Muscle layer of duodenum (tissue), 2 donors: ENCODE measurements around the gene PALB2.
"Not testable (repeated sequence)": the region's sequence is repeated elsewhere in the genome, so short reads cannot be mapped to it uniquely, and the experiment has no call there.

Source experiments
- H3K27ac ChIP-seq: one replicate; pipeline ENCODE4 v1.7.0; 2013; ENCODE audit warnings: mild to moderate bottlenecking, low read length
- H3K27me3 ChIP-seq: one replicate; pipeline ENCODE4 v1.7.0; 2013; ENCODE audit warnings: low read depth, mild to moderate bottlenecking, control low read depth, low read length
- H3K36me3 ChIP-seq, 2 donors: one replicate each; pipeline ENCODE4 v1.7.0; 2013; ENCODE audit warnings: low read length in 2 of 2, control low read depth in 1 of 2, mild to moderate bottlenecking in 1 of 2; ENCODE audit not compliant: insufficient read depth in 2 of 2, control insufficient read depth in 1 of 2
- H3K4me1 ChIP-seq, 2 donors: one replicate each; pipeline ENCODE4 v1.7.0; 2013; ENCODE audit warnings: low read length in 2 of 2, mild to moderate bottlenecking in 2 of 2, control low read depth in 1 of 2, moderate library complexity in 1 of 2; ENCODE audit not compliant: insufficient read depth in 2 of 2, control insufficient read depth in 1 of 2
- H3K4me3 ChIP-seq, 2 donors: one replicate each; pipeline ENCODE4 v1.7.0; 2013; ENCODE audit warnings: low read length in 2 of 2, low read depth in 1 of 2, mild to moderate bottlenecking in 1 of 2
- H3K9me3 ChIP-seq, 2 donors: one replicate each; pipeline ENCODE4 v1.7.0; 2013; ENCODE audit warnings: low read length in 2 of 2, control low read depth in 1 of 2, mild to moderate bottlenecking in 1 of 2; ENCODE audit not compliant: control insufficient read depth in 1 of 2
- donor health status: healthy.

The PALB2 gene

DNA sequence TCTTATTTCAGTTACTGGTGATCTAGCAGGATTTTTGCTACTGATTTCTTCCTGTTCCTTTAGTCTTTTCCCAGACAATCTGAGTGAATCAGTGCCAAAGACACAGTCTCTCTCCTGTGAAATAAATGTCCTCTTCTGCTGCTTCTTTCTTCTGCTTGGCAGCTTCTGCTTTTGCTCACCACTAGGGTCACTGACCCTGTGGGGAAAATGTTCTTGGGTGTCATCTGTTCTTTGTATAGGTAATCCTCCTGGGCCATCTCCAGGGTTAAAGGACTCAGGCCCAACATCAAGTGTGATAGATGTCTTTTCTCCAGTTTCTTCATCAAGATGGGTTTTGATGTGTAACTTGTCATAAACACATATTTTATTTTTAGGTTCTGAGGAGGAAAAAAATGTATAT lies 5.2 kb downstream of the PALB2 start:
- Histone ChIP-seq H3K27ac (no peak overlapping the region), H3K9me3 (no peaks in the 10 kb centered on the region), H3K27me3 (no peaks in the 10 kb centered on the region), H3K36me3 (peaks cover 23% of the 10 kb centered on the region in 2 donors), H3K4me3 (no peak overlapping the region), H3K4me1 (peaks cover 0 to 10% of the 10 kb centered on the region in 2 donors)

DNA sequence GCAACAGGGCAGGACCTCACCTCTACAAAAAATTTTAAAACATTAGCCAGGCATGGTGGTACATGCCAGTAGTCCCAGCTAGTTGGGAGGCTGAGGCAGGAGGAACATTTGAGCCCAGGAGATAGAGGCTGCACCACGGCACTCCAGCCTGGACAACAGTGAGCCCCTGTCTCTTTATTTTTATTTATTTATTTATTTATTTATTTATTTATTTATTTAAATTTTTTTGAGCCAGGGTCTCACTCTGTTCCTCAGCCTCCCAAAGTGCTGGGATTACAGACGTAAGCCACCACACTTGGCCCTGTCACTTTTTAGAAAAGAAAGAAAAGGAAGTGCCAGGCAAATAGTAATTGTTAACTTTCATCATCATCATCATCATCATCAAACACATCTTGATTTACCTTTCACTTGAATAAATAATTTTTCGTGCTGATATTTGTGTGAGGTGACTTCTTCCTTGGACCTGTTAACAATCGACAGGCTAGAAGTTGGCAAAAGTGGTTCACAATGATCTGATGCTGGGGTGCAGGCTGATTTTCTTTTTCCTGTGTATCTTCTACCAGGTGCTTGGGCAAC lies 6.6 kb downstream of the PALB2 start:
- H3K27me3 ChIP-seq, result no peaks in the 10 kb centered on the region
- no peak overlapping the region for H3K27ac ChIP-seq
- peaks cover 0 to under 1% of the 10 kb centered on the region in 2 donors for H3K4me1 ChIP-seq
- no peaks in the 10 kb centered on the region for H3K9me3 ChIP-seq
- no peak overlapping the region for H3K4me3 ChIP-seq
- H3K36me3 ChIP-seq, result peaks cover 31 to 33% of the 10 kb centered on the region in 2 donors

DNA sequence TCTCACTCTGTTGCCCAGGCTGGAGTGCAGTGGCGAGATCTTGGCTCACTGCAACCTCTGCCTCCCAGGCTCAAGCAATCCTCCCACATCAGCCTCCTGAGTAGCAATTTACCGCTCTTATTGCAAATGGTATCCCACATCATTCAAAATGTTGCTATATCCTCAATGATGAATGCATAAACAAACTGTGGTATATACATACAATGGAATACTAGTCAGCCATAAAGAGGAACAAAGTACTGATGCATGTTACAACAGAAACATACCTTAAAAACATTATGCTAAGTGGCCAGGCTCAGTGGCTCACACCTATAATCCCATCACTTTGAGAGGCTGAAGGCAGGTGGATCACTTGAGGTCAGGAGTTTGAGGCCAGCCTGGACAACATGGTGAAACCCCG lies 9.2 kb downstream of the PALB2 start:
- not testable (repeated sequence) for H3K4me3 ChIP-seq, H3K4me1 ChIP-seq, H3K9me3 ChIP-seq, H3K27me3 ChIP-seq, H3K27ac ChIP-seq
- H3K36me3 ChIP-seq, result peaks cover 38 to 53% of the 10 kb centered on the region in 2 donors

DNA sequence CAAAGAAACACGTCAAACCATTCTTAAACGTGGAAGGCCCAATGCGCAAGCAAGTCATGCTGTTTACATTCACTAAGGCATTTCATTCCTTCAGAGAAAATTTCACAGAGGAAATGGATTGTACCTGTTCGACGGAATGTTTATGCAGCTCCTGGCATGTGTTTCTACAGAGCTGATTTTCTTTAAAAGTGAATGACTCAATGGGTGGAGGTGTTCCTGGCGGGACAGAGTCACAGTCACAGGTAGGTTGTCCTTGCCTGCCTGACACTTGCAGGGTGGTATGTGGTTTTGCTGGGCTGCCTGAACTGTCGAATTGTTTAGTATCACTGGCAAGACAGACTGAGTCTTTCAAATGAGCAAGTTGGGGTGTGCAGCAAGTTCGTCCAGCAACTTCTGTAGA lies 11.6 kb downstream of the PALB2 start:
- H3K27ac ChIP-seq, result no peak overlapping the region
- no peaks in the 10 kb centered on the region for H3K27me3 ChIP-seq
- H3K4me3 ChIP-seq, result no peak overlapping the region
- H3K9me3 ChIP-seq, result no peaks in the 10 kb centered on the region
- peaks cover 30 to 57% of the 10 kb centered on the region in 2 donors for H3K36me3 ChIP-seq
- no peaks in the 10 kb centered on the region for H3K4me1 ChIP-seq

DNA sequence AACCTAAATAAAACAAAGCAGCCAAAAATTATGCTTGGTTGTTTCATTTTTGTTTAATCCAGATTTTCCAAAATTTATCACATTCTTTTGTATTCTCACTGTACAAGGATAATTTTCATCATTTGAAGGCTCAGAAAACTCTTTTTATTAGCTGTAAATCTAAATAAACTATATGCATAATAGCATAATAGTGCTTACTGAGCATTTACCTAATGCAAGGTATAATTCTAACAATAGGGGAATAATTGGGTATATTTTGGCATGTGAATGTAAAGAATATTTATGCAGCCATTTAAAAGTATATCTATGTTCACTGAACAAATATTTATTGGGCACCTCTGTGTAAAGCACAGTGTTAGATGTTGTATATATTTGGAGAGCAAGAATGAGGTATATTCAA lies 17.0 kb downstream of the PALB2 start:
- no peaks in the 10 kb centered on the region for H3K27me3 ChIP-seq
- no peak overlapping the region for H3K4me3 ChIP-seq
- H3K36me3 ChIP-seq, result peaks cover 40 to 76% of the 10 kb centered on the region in 2 donors
- H3K4me1 ChIP-seq, result no peaks in the 10 kb centered on the region
- H3K27ac ChIP-seq, result no peak overlapping the region
- no peaks in the 10 kb centered on the region for H3K9me3 ChIP-seq

DNA sequence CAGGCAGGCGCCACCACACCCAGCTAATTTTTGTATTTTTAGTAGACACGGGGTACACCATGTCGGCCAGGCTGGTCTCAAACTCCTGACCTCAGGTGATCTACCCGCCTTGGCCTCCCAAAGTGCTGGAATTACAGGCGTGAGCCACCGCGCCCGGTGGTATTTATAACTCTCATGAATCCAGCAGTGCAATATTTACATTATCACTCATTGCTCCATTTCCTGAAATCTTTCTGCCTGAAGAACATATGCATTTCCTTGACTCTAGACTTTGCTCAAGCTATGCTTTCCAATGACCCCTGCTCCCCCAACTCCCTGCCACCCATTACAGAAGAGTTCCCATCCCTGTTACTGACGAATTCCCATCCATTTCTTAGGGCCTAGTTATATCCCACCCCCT lies 25.3 kb downstream of the PALB2 start:
- H3K4me3 ChIP-seq, result no peak overlapping the region
- H3K9me3 ChIP-seq, result no peaks in the 10 kb centered on the region
- H3K36me3 ChIP-seq, result peaks cover 21 to 62% of the 10 kb centered on the region in 2 donors
- no peaks in the 10 kb centered on the region for H3K27me3 ChIP-seq
- no peaks in the 10 kb centered on the region for H3K4me1 ChIP-seq
- H3K27ac ChIP-seq, result no peak overlapping the region

DNA sequence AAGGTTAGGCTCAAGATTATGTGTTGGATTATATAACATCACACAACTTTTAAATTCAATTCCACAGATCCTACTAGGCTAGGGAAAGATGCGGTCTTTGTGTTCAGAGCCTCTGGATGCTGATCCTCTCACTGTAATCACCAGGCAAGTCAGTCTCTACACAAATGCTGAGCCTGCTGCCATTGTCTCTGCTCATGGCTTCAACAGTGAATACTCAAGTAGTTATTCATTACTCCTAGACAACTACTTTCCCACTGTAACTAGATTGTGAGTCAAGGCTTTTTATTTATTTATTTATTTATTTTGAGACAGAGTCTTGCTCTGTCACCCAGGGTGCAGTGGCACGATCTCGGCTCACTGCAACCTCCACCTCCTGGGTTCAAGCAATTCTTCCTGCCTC lies 29.2 kb downstream of the PALB2 start:
- Histone ChIP-seq H3K27ac (no peak overlapping the region), H3K36me3 (peaks cover 0 to 46% of the 10 kb centered on the region in 2 donors), H3K4me3 (no peak overlapping the region)

DNA sequence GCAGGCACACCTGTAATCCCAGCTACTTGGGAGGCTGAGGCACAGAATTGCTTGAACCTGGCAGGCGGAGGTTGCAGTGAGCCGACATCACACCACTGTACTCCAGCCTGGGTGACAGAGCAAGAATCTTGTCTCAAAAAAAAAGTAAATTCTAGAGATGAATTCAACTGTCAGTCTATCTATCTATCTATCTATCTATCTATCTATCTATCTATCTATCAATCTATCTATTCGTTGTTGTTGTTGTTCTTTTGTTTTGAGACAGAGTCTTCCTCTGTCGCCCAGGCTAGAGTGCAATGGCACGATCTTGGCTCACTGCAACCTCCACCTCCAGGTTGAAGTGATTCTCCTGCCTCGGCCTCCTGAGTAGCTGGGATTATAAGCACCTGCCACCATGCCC lies 30.2 kb downstream of the PALB2 start:
- H3K4me3 ChIP-seq, H3K27ac ChIP-seq, H3K27me3 ChIP-seq, H3K4me1 ChIP-seq, H3K9me3 ChIP-seq: not testable (repeated sequence)
- H3K36me3 ChIP-seq, result peaks cover 0 to 42% of the 10 kb centered on the region in 2 donors

More for the DNA sequence above, 29.2 kb downstream of the PALB2 start:
- Histone ChIP-seq H3K27me3 (no peaks in the 10 kb centered on the region), H3K4me1 (no peaks in the 10 kb centered on the region), H3K9me3 (no peaks in the 10 kb centered on the region)

DNA sequence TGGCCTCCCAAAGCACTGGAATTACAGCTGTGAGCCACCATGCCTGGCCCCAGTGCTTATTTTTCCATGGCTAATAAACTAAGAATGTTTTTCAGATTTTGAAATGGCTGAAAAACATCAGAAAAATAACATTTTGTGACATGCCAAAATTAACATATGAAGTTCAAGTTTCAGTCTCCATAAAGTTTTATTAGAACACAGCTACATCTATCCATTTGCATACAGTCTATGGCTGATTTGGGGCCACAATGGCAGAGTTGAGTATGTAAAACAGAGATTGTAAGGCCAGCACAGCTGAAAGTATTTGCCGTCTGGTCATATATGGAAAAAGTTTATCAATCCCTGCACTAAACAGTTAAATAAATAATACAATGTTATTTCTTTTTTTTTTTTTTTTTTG lies 31.2 kb downstream of the PALB2 start:
- Histone ChIP-seq H3K27ac (no peak overlapping the region), H3K4me3 (no peak overlapping the region), H3K9me3 (no peaks in the 10 kb centered on the region), H3K4me1 (no peaks in the 10 kb centered on the region), H3K36me3 (peaks cover 0 to 45% of the 10 kb centered on the region in 2 donors), H3K27me3 (no peaks in the 10 kb centered on the region)

DNA sequence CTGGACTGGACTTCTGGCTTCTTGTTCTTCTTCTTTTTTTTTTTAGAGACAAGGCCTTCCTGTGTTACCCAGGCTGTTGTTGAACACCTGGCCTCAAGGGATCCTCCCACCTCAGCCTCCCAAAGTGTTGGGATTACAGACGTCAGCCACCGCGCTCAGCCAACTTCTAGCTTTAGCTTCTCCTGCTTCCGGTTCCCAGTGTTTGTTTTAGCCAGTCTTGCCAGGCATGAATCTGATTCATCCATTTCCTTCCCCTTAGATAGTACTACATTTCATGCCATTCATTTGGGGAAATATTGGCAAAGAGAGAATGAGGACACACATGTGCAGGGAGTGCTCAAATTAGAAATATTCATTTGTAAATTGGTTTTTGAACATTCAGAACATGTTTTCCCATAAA lies 32.9 kb downstream of the PALB2 start:
- Histone ChIP-seq H3K27me3 (no peaks in the 10 kb centered on the region), H3K4me1 (no peaks in the 10 kb centered on the region), H3K4me3 (no peak overlapping the region), H3K9me3 (no peaks in the 10 kb centered on the region), H3K36me3 (peaks cover 9 to 46% of the 10 kb centered on the region in 2 donors), H3K27ac (no peak overlapping the region)

DNA sequence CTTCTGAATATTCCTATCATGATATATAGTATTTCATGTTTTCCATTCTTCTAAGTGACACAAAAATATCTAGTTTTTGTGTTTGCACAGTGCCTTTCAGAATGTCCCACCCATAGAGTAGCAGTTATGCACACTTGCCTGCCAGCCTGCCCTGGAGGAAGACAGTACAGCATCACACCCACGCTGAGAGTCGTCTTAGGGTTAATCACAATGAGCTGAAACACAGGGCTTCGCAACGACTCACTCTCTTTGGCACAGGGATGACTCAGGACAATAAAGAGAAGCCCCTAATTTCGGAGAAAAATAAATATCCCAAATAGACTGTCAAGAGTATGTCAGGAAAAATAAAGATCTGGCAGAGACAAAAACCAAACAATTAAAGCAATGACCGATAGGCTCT lies 33.4 kb downstream of the PALB2 start:
- H3K27ac ChIP-seq, result no peak overlapping the region
- H3K4me3 ChIP-seq, result no peak overlapping the region
- peaks cover 9 to 46% of the 10 kb centered on the region in 2 donors for H3K36me3 ChIP-seq

DNA sequence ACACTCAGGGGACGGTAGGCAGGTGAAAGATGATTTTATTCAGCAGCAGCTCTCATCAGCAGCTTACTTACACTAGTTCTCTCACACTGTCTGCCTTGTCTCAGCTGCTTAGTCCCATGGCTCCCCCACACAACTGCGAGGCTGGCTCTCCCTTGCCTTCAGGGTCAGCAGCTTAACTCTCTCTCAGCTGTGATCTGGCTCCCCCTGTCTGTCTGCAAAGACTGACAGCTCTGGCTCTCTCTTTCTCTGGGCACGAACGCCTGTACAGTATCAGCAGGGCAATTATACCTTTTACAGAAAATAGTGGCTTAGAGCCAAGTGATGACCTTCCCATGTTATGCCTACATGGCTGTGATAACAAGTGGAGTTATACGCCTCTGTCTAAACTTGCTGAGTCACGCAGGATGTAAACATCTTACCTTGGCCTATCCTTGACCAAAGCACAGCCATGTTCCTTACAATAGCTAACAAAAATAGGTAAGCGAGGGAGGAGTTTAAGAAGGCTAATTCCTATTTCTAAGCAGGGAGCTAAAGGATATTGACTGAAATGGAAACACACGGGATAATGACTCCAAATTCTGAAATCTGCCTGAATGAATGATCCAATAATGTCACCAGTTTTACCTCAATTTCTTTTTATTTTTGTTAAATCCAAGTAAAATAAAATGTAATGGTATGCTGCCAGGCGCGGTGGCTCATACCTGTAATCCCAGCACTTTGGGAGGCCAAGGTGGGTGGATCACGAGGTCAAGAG lies 43.9 kb downstream of the PALB2 start:
- Histone ChIP-seq H3K4me1 (peaks cover 4 to 19% of the 10 kb centered on the region in 2 donors), H3K9me3 (no peaks in the 10 kb centered on the region), H3K4me3 (no peak overlapping the region), H3K27me3 (no peaks in the 10 kb centered on the region), H3K27ac (no peak overlapping the region), H3K36me3 (peaks cover 8 to 18% of the 10 kb centered on the region in 2 donors)

More for the DNA sequence above, 33.4 kb downstream of the PALB2 start:
- no peaks in the 10 kb centered on the region for H3K4me1 ChIP-seq
- no peaks in the 10 kb centered on the region for H3K9me3 ChIP-seq
- no peaks in the 10 kb centered on the region for H3K27me3 ChIP-seq
